ENCODE results near the gene DHRSX. TPM values are rescaled to one million over a fixed set of nuclear protein-coding genes. Genes with fewer than 3 reads are reported as not detected.

Gene DHRSX
- total RNA-seq, 3 donors from 2014 or later, result 24.9 to 52.4 (median 37.5) TPM

DNA sequence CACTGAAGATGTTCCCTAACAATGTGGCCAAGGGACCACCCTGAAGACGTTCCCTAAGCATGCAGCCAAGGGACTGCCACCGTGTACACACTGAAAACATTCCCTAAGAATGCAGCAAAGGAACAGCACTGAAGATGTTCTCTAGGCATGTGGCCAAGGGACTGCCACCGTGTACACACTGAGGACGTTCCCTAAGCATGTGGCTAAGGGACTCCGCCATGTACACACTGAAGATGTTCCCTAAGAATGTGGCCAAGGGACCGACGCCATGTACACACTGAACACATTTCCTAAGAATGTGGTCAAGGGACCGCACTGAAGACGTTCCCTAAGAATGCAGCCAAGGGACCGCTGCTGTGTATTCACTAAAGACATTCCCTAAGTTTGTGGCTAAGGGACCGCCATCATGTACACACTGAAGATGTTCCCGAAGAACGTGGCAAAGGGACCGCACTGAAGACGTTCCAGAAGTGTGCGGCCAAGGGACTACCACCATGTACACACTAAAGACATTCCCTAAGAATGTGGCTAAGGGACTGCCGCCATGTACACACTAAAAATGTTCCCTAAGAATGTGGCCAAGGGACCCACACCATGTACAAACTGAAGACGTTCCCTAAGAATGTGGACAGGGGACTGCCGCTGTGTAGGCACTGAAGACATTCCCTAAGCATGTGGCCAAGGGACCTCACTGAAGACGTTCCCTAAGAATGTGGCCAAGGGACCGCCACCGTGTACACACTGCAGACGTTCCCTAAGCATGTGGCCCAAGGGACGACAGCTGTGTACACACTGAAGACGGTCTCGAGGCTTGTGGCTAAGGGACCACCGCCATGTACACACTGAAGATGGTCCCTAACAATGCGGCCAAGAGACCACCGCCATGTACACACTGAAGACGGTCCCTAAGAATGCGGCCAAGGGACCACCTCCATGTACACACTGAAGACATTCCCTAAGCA, 54.8 kb downstream of the DHRSX start:
- ATAC-seq (no peak), DNase-seq (no peak)
- Histone ChIP-seq H3K4me3 (no peak overlapping the region), H3K36me3 (ENCODE audit: low read depth) (no peaks in the 10 kb centered on the region), H3K9me3 (no peaks in the 10 kb centered on the region), H3K4me1 (ENCODE audit: low read depth) (no peaks in the 10 kb centered on the region)
- TF ChIP-seq, protein P1, sequence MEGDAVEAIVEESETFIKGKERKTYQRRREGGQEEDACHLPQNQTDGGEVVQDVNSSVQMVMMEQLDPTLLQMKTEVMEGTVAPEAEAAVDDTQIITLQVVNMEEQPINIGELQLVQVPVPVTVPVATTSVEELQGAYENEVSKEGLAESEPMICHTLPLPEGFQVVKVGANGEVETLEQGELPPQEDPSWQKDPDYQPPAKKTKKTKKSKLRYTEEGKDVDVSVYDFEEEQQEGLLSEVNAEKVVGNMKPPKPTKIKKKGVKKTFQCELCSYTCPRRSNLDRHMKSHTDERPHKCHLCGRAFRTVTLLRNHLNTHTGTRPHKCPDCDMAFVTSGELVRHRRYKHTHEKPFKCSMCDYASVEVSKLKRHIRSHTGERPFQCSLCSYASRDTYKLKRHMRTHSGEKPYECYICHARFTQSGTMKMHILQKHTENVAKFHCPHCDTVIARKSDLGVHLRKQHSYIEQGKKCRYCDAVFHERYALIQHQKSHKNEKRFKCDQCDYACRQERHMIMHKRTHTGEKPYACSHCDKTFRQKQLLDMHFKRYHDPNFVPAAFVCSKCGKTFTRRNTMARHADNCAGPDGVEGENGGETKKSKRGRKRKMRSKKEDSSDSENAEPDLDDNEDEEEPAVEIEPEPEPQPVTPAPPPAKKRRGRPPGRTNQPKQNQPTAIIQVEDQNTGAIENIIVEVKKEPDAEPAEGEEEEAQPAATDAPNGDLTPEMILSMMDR (IDR thresholded peaks at IDR 0.05), result no peak
- intact Hi-C loops (cut with DNase I, micrococcal nuclease), result no loop called here

DNA sequence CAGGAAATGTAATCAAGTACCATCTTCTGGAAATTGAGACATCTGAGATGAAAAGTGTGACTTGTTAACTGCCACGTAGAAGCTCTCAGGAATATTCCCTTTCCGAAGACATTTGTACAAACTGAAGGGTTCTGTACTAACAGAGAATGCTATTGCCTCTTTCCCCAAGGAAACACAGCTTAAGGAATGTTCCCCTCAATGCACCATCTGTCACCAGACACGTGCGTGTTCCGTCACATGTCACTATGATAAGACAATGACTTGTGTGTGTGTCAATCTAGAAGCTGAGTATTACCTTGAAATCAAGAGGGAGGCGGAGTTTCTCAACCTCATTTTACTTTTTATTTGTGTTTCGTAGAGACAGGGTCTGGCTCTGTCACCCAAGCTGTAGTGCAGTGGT, 58.1 kb downstream of the DHRSX start:
- intact Hi-C loops (cut with DNase I, micrococcal nuclease), result no loop called here
- TF ChIP-seq, protein P1 (IDR thresholded peaks at IDR 0.05), result no peak
- no peaks in the 10 kb centered on the region for H3K36me3 ChIP-seq (ENCODE audit: low read depth)

DNA sequence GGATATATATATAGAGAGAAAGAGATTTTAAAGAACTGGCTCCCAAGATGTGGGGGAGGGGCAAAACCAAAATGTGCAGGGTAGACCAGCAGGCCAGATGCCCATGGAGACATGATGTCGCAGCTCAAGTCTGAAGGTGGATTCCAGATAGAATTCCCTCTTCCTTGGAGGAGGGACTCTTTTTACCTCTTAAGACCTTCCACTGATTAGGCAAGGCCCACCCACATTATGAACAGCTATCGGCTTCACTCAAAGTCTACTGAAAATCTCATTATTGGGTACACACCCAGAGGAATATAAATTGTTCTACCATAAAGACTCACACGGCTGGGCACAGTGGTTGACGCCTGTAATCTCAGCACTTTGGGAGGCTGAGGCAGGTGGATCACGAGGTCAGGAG, 59.3 kb downstream of the DHRSX start:
- DNase-seq, result no peak
- Histone ChIP-seq H3K36me3 (ENCODE audit: low read depth) (no peaks in the 10 kb centered on the region), H3K9me3 (no peaks in the 10 kb centered on the region), H3K4me3 (no peak overlapping the region), H3K4me1 (ENCODE audit: low read depth) (no peaks in the 10 kb centered on the region)
- TF ChIP-seq, protein P1 (IDR thresholded peaks at IDR 0.05), result no peak
- intact Hi-C loops (cut with DNase I, micrococcal nuclease), result no loop called here
- no peak for ATAC-seq

More for the DNA sequence above, 58.1 kb downstream of the DHRSX start:
- no peak for ATAC-seq
- Histone ChIP-seq H3K4me3 (no peak overlapping the region), H3K4me1 (ENCODE audit: low read depth) (no peaks in the 10 kb centered on the region), H3K9me3 (no peaks in the 10 kb centered on the region)
- no peak for DNase-seq

DNA sequence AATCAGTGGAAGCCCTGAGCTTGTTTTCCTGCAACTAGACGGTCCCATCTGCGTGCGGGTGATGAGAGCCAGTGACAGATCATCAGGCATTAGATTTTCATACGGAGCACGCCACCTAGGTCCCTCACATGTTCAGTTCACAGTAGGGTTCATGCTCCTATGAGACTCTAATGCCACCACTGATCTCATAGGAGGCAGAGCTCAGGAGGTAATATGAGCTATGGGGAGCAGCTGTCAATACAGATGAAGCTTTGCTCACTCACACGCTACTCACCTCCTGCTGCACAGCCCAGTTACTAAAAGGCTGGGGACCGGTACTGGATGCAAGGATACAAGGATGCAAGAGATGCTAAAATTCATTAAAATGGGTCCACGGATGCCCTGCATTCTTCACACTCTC, 61.2 kb downstream of the DHRSX start:
- intact Hi-C loops (cut with DNase I, micrococcal nuclease), result no loop called here
- ATAC-seq, result no peak

DNA sequence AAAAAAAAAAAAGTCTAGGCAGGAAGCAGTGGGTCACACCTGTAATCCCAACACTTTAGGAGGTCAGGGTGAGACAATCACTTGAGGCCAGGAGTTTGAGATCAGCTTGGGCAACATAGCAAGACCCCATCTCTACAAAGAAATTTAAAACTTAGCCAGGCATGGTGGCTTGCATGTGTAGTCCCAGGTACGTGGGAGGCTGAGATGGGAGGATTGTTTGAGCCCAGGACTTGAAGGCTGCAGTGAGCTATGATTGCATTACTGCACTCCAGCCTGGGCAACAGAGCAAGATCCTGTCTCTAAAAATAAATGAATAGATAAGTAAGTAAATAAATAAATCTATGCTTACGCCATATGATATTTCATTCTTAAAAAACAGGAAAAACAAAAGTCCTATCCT, 65.3 kb downstream of the DHRSX start:
- no peaks in the 10 kb centered on the region for H3K36me3 ChIP-seq (ENCODE audit: low read depth)
- H3K9me3 ChIP-seq, result no peaks in the 10 kb centered on the region
- H3K4me3 ChIP-seq, result no peak overlapping the region
- no peak for DNase-seq
- ATAC-seq, result no peak
- TF ChIP-seq, protein P1 (IDR thresholded peaks at IDR 0.05), result no peak
- intact Hi-C loops (cut with DNase I, micrococcal nuclease), result no loop called here
- no peaks in the 10 kb centered on the region for H3K4me1 ChIP-seq (ENCODE audit: low read depth)

More for the DNA sequence above, 61.2 kb downstream of the DHRSX start:
- Histone ChIP-seq H3K36me3 (ENCODE audit: low read depth) (no peaks in the 10 kb centered on the region), H3K9me3 (no peaks in the 10 kb centered on the region), H3K4me3 (no peak overlapping the region), H3K4me1 (ENCODE audit: low read depth) (no peaks in the 10 kb centered on the region)
- TF ChIP-seq, protein P1 (IDR thresholded peaks at IDR 0.05), result no peak
- DNase-seq, result no peak
